Kidney glomerular epithelial cell (primary cell): ENCODE measurements around the gene TMPRSS13.
"Not testable (repeated sequence)": the region's sequence is repeated elsewhere in the genome, so short reads cannot be mapped to it uniquely, and the experiment has no call there.

Source experiments
- DNase-seq: peaks from one replicate; lab custom pipeline; 2025; lab: John Stamatoyannopoulos, UW

TMPRSS13 gene

GRCh38 chr11:117950993-117951961, 22.1 kb upstream of the TMPRSS13 start:
- DNase-seq, result no peak

GRCh38 chr11:117950301-117950700, 21.1 kb upstream of the TMPRSS13 start:
- DNase-seq, result no peak

- DNase-seq, result no peak
Measured at GRCh38 chr11:117949062-117949461, 19.9 kb upstream of the TMPRSS13 start.

- DNase-seq, result not testable (repeated sequence)
Measured at GRCh38 chr11:117948466-117948865, 19.3 kb upstream of the TMPRSS13 start.

GRCh38 chr11:117947751-117948150, 18.5 kb upstream of the TMPRSS13 start:
- not testable (repeated sequence) for DNase-seq

GRCh38 chr11:117946842-117947526, 17.8 kb upstream of the TMPRSS13 start:
- peak; percentile 92 for DNase-seq

GRCh38 chr11:117946156-117946841, 17.1 kb upstream of the TMPRSS13 start:
- DNase-seq, result no peak

- no peak for DNase-seq
Measured at GRCh38 chr11:117945047-117945810, 16.0 kb upstream of the TMPRSS13 start.

- DNase-seq, result no peak
Measured at GRCh38 chr11:117944554-117944953, 15.4 kb upstream of the TMPRSS13 start.

GRCh38 chr11:117941976-117942654, 12.9 kb upstream of the TMPRSS13 start:
- no peak for DNase-seq

- no peak for DNase-seq
Measured at GRCh38 chr11:117941163-117941707, 12.0 kb upstream of the TMPRSS13 start.

- DNase-seq, result no peak
Measured at GRCh38 chr11:117940736-117941135, 11.5 kb upstream of the TMPRSS13 start.

GRCh38 chr11:117936973-117937372, 7.8 kb upstream of the TMPRSS13 start:
- no peak for DNase-seq

GRCh38 chr11:117934526-117935307, 5.5 kb upstream of the TMPRSS13 start:
- no peak for DNase-seq

- no peak for DNase-seq
Measured at GRCh38 chr11:117933930-117934329, 4.7 kb upstream of the TMPRSS13 start.

GRCh38 chr11:117933475-117933874, 4.3 kb upstream of the TMPRSS13 start:
- DNase-seq, result no peak

GRCh38 chr11:117932947-117933346, 3.7 kb upstream of the TMPRSS13 start:
- DNase-seq, result no peak

- no peak for DNase-seq
Measured at GRCh38 chr11:117932426-117932825, 3.2 kb upstream of the TMPRSS13 start.

- DNase-seq, result no peak
Measured at GRCh38 chr11:117931971-117932370, 2.8 kb upstream of the TMPRSS13 start.

GRCh38 chr11:117931331-117931950, 2.2 kb upstream of the TMPRSS13 start:
- no peak for DNase-seq
